ENCODE data around the gene DDC.

DDC gene

DNA sequence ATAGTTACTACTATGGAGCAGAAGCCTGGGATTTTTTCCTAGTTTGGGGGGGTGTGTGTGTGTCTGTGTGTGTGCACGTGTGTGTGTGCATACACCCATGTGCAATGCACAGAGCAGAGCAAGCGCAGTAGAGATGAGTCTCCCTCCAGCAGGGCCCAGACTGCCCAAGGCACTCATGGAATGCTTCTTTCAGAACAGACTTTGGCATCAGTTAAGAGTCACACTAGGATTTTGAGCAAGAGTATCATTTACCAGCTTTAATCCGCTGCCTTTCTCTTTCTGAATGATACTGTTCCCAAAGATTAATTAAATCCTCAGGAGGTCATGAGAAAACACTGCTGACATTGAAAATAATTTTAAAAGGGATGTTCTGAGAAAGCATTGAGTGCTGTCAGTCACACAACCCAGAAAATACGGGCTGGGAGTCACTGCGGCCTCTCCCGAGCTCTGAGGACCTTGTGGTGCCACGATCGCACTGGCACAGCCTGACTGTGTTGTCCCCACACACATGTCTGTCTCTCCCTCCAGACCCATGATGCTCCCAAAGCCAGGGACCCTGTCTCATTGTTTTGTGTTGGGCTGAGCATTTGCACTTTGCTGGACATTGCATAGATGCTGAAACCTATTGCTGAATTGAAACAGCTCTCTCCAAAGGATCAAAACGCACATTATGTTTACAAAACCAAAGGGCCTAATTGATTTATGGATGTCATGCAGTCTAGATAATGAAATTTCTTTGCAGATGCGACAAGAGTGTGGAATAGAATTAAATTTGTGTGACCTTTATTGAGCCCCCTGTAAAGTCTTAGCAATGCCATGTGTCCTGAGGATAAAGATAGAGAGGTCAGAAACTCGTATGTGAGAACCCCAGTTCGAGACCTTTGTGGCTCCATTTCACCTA, 60.3 kb downstream of the DDC start:
- H3K9me3 ChIP-seq (ENCODE audit: insufficient read depth, low read depth, low read length): no peaks in the 10 kb centered on the region
- DNase-seq: peak in 1 of 2 donors; percentile 30
- H3K4me1 ChIP-seq (ENCODE audit: control insufficient read depth in 1 of 2, insufficient read depth in 2 of 2, low read length in 2 of 2): no peaks in the 10 kb centered on the region
- H3K18ac ChIP-seq (ENCODE audit: low read length): no peak overlapping the region
- H4K91ac ChIP-seq (ENCODE audit: low read depth, low read length): no peak overlapping the region
- H3K23ac ChIP-seq (ENCODE audit: low read length): no peak overlapping the region
- H3K4me3 ChIP-seq (ENCODE audit: low read depth, low read length): no peak overlapping the region
- no peaks in the 10 kb centered on the region for H3K79me1 ChIP-seq (ENCODE audit: low read length)
- H2BK12ac ChIP-seq (ENCODE audit: low read length): no peak overlapping the region
- no peak overlapping the region for H2BK120ac ChIP-seq (ENCODE audit: insufficient read depth, low read length, poor library complexity)
- no peak overlapping the region for H3K27ac ChIP-seq (ENCODE audit: low read depth, low read length)
- H3K4me2 ChIP-seq (ENCODE audit: low read length): no peak overlapping the region
- H3K14ac ChIP-seq (ENCODE audit: low read length): no peak overlapping the region
- no peak overlapping the region for H2AFZ ChIP-seq (ENCODE audit: insufficient read depth, low read length, poor library complexity)
- H4K12ac ChIP-seq (ENCODE audit: low read depth, low read length): no peak overlapping the region
- no peak overlapping the region for H3K9ac ChIP-seq (ENCODE audit: low read length)
- WGBS (ENCODE audit: extremely low coverage, insufficient coverage, insufficient read length): no CpG with 5 or more reads among the region's 12 CpGs
- H2BK5ac ChIP-seq (ENCODE audit: low read depth, low read length, poor library complexity): no peak overlapping the region
- H3K36me3 ChIP-seq (ENCODE audit: control insufficient read depth in 1 of 2, insufficient read depth in 2 of 2, low read length in 2 of 2): no peaks in the 10 kb centered on the region
- no peaks in the 10 kb centered on the region for H3K79me2 ChIP-seq (ENCODE audit: control insufficient read depth, insufficient read depth, low read length, poor library complexity)
- no peaks in the 10 kb centered on the region for H3K27me3 ChIP-seq (ENCODE audit: insufficient read depth, low read length)
- no peak overlapping the region for H3K4ac ChIP-seq (ENCODE audit: low read depth, low read length)
- no peak overlapping the region for H2AK5ac ChIP-seq (ENCODE audit: low read length)
- no peak overlapping the region for H4K8ac ChIP-seq (ENCODE audit: low read depth, low read length)

DNA sequence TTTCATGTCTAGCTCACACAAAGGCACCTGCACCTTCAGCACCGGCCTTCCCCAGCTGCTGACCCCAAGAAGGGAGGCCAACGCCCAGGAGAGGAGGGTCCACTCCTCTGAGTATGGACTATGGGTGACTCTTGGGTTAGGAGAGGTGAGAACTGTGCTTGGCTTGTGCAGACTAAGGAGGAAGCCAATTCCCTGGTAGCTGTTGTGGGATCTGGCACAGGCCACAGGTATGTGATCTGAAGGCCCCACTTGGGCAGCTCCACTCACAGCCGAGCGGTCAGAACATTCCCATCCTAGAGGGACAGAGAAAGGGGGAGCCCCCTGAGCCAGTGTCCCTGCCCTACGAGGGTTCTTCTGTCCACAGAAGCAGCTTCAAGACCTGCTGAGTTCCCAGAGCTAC, 62.3 kb downstream of the DDC start:
- H4K91ac ChIP-seq (ENCODE audit: low read depth, low read length): no peak overlapping the region
- no CpG with 5 or more reads among the region's 5 CpGs for WGBS (ENCODE audit: extremely low coverage, insufficient coverage, insufficient read length)
- no peak overlapping the region for H2AK5ac ChIP-seq (ENCODE audit: low read length)

DNA sequence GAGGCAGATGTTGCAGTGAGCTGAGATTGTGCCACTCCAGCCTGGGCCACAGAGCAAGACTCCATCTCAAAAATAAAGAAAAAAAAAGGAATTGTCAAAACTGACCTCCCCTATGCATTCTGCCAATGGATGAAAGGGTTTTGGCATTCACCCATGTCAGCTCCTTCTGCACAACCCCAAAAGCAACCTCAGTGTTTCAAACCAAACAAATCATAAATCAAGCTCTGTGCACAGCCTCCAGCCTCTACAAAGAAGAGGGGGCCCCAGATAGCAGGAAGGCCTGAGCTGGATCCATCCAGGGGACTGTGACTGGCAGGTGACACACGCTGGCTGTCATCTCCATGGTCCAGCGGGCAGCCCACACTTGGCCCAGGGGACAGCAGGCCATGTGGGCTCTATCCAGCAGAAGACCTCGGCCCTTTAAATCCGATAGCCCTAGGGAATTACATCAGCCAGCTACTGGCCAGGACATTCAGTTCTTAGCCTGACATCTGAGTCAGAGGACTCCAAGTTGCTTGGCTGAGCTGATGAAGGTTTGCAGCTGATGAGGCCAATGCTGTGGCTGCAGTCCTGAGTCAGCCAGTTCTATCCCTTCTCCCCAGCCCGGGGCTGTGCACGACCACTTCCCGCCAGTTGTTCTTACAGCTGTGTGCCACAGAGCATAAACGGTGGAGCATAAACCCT, 63.1 kb downstream of the DDC start:
- no peak overlapping the region for H4K8ac ChIP-seq (ENCODE audit: low read depth, low read length)
- H2BK5ac ChIP-seq (ENCODE audit: low read depth, low read length, poor library complexity): no peak overlapping the region
- no peak overlapping the region for H3K14ac ChIP-seq (ENCODE audit: low read length)
- no peak overlapping the region for H2BK12ac ChIP-seq (ENCODE audit: low read length)
- no peak overlapping the region for H3K23ac ChIP-seq (ENCODE audit: low read length)
- H3K4me1 ChIP-seq (ENCODE audit: control insufficient read depth in 1 of 2, insufficient read depth in 2 of 2, low read length in 2 of 2): peaks cover 0 to 2% of the 10 kb centered on the region in 2 experiments
- H3K27ac ChIP-seq (ENCODE audit: low read depth, low read length): no peak overlapping the region
- H3K9ac ChIP-seq (ENCODE audit: low read length): no peak overlapping the region
- H4K12ac ChIP-seq (ENCODE audit: low read depth, low read length): no peak overlapping the region
- no peaks in the 10 kb centered on the region for H3K79me1 ChIP-seq (ENCODE audit: low read length)
- peak; percentile 55 to 62 for DNase-seq
- H4K91ac ChIP-seq (ENCODE audit: low read depth, low read length): no peak overlapping the region
- WGBS (ENCODE audit: extremely low coverage, insufficient coverage, insufficient read length): no CpG with 5 or more reads among the region's 8 CpGs
- H3K36me3 ChIP-seq (ENCODE audit: control insufficient read depth in 1 of 2, insufficient read depth in 2 of 2, low read length in 2 of 2): no peaks in the 10 kb centered on the region
- no peak overlapping the region for H3K18ac ChIP-seq (ENCODE audit: low read length)
- H3K4ac ChIP-seq (ENCODE audit: low read depth, low read length): no peak overlapping the region
- H3K4me2 ChIP-seq (ENCODE audit: low read length): no peak overlapping the region
- no peak overlapping the region for H2AK5ac ChIP-seq (ENCODE audit: low read length)
- no peak overlapping the region for H3K4me3 ChIP-seq (ENCODE audit: low read depth, low read length)
- H2BK120ac ChIP-seq (ENCODE audit: insufficient read depth, low read length, poor library complexity): no peak overlapping the region
- H3K79me2 ChIP-seq (ENCODE audit: control insufficient read depth, insufficient read depth, low read length, poor library complexity): no peaks in the 10 kb centered on the region
- H3K27me3 ChIP-seq (ENCODE audit: insufficient read depth, low read length): no peaks in the 10 kb centered on the region
- H2AFZ ChIP-seq (ENCODE audit: insufficient read depth, low read length, poor library complexity): no peak overlapping the region
- H3K9me3 ChIP-seq (ENCODE audit: insufficient read depth, low read depth, low read length): peaks cover 2% of the 10 kb centered on the region

More for the DNA sequence above, 62.3 kb downstream of the DDC start:
- no peak overlapping the region for H3K23ac ChIP-seq (ENCODE audit: low read length)
- H3K9ac ChIP-seq (ENCODE audit: low read length): no peak overlapping the region
- no peak for DNase-seq
- H2BK5ac ChIP-seq (ENCODE audit: low read depth, low read length, poor library complexity): no peak overlapping the region
- H4K8ac ChIP-seq (ENCODE audit: low read depth, low read length): no peak overlapping the region
- H3K36me3 ChIP-seq (ENCODE audit: control insufficient read depth in 1 of 2, insufficient read depth in 2 of 2, low read length in 2 of 2): no peaks in the 10 kb centered on the region
- no peak overlapping the region for H3K27ac ChIP-seq (ENCODE audit: low read depth, low read length)
- H3K4me1 ChIP-seq (ENCODE audit: control insufficient read depth in 1 of 2, insufficient read depth in 2 of 2, low read length in 2 of 2): no peaks in the 10 kb centered on the region
- H3K27me3 ChIP-seq (ENCODE audit: insufficient read depth, low read length): no peaks in the 10 kb centered on the region
- H3K79me1 ChIP-seq (ENCODE audit: low read length): no peaks in the 10 kb centered on the region
- no peak overlapping the region for H3K4me2 ChIP-seq (ENCODE audit: low read length)
- no peak overlapping the region for H3K4me3 ChIP-seq (ENCODE audit: low read depth, low read length)
- no peaks in the 10 kb centered on the region for H3K79me2 ChIP-seq (ENCODE audit: control insufficient read depth, insufficient read depth, low read length, poor library complexity)
- H4K12ac ChIP-seq (ENCODE audit: low read depth, low read length): no peak overlapping the region
- H2BK120ac ChIP-seq (ENCODE audit: insufficient read depth, low read length, poor library complexity): no peak overlapping the region
- no peak overlapping the region for H2BK12ac ChIP-seq (ENCODE audit: low read length)
- peaks cover 2% of the 10 kb centered on the region for H3K9me3 ChIP-seq (ENCODE audit: insufficient read depth, low read depth, low read length)
- H3K14ac ChIP-seq (ENCODE audit: low read length): no peak overlapping the region
- no peak overlapping the region for H3K4ac ChIP-seq (ENCODE audit: low read depth, low read length)
- H2AFZ ChIP-seq (ENCODE audit: insufficient read depth, low read length, poor library complexity): no peak overlapping the region
- no peak overlapping the region for H3K18ac ChIP-seq (ENCODE audit: low read length)

DNA sequence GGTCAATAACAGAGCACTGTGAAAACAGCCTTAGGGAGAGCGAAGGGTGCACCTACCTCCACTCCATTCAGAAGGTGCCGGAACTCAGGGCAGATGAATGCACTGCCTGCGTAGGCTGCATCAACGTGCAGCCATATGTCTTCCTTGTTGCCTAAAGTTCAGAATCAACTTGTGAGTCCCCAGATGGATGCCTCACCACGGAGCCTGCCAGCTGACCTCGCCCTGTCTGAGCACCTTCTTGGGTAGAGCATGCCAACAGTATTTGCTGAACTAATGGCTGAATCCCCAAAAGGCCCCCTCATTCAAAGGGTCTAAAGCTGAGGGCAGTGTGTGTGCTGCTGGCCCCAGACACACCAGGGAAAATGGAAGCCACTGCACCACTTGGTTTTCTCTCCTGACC, 66.1 kb downstream of the DDC start:
- Histone ChIP-seq H3K79me2 (ENCODE audit: control insufficient read depth, insufficient read depth, low read length, poor library complexity) (no peaks in the 10 kb centered on the region), H3K4ac (ENCODE audit: low read depth, low read length) (no peak overlapping the region), H3K4me2 (ENCODE audit: low read length) (no peak overlapping the region), H2AK5ac (ENCODE audit: low read length) (no peak overlapping the region), H3K9me3 (ENCODE audit: insufficient read depth, low read depth, low read length) (peaks cover 2% of the 10 kb centered on the region), H2AFZ (ENCODE audit: insufficient read depth, low read length, poor library complexity) (no peak overlapping the region), H4K91ac (ENCODE audit: low read depth, low read length) (no peak overlapping the region), H3K14ac (ENCODE audit: low read length) (no peak overlapping the region), H2BK120ac (ENCODE audit: insufficient read depth, low read length, poor library complexity) (no peak overlapping the region), H3K36me3 (ENCODE audit: control insufficient read depth in 1 of 2, insufficient read depth in 2 of 2, low read length in 2 of 2) (no peaks in the 10 kb centered on the region), H3K18ac (ENCODE audit: low read length) (no peak overlapping the region), H4K8ac (ENCODE audit: low read depth, low read length) (no peak overlapping the region), H3K4me1 (ENCODE audit: control insufficient read depth in 1 of 2, insufficient read depth in 2 of 2, low read length in 2 of 2) (peaks cover 3 to 8% of the 10 kb centered on the region in 2 experiments), H3K27me3 (ENCODE audit: insufficient read depth, low read length) (no peaks in the 10 kb centered on the region), H3K4me3 (ENCODE audit: low read depth, low read length) (peak overlapping the region; percentile 18), H2BK5ac (ENCODE audit: low read depth, low read length, poor library complexity) (no peak overlapping the region), H3K23ac (ENCODE audit: low read length) (no peak overlapping the region), H3K79me1 (ENCODE audit: low read length) (no peaks in the 10 kb centered on the region), H3K9ac (ENCODE audit: low read length) (no peak overlapping the region), H4K12ac (ENCODE audit: low read depth, low read length) (no peak overlapping the region), H3K27ac (ENCODE audit: low read depth, low read length) (no peak overlapping the region), H2BK12ac (ENCODE audit: low read length) (no peak overlapping the region)
- no peak for DNase-seq
- WGBS (ENCODE audit: extremely low coverage, insufficient coverage, insufficient read length): no CpG with 5 or more reads among the region's 6 CpGs

Data from trophoblast cell (in vitro differentiated cells and primary cell).